Mesendoderm (in vitro differentiated cells): Measurements from ENCODE around the gene RIC1. TPM values are rescaled to one million over a fixed set of nuclear protein-coding genes. Genes with fewer than 3 reads are reported as not detected.
A peak's percentile ranks its signal among the peaks of the same experiment; 100 is the strongest.
"Not testable (repeated sequence)": the region's sequence is repeated elsewhere in the genome, so short reads cannot be mapped to it uniquely, and the experiment has no call there.

Experiments used
- DNase-seq: peaks from one replicate; pipeline ENCODE4 v3.0.0; 2013
- H2AK5ac ChIP-seq: 2 replicates; pipeline ENCODE4 v1.6.1; 2013; ENCODE audit warnings: low read length, inconsistent platforms
- H2BK120ac ChIP-seq: 2 replicates; pipeline ENCODE4 v1.6.1; 2013; ENCODE audit warnings: low read depth, mild to moderate bottlenecking, low read length, moderate library complexity, mixed read lengths
- H2BK15ac ChIP-seq: replicated peaks from 2 replicates; pipeline ENCODE4 v1.6.1; 2013; ENCODE audit warnings: low read depth, mild to moderate bottlenecking, moderate library complexity
- H2BK5ac ChIP-seq: 2 replicates; pipeline ENCODE4 v1.6.1; 2013; ENCODE audit warnings: low read length, inconsistent platforms
- H3K18ac ChIP-seq: 2 replicates; pipeline ENCODE4 v1.6.1; 2013; ENCODE audit warnings: mild to moderate bottlenecking, low read length, mixed read lengths
- H3K23ac ChIP-seq: one replicate; pipeline ENCODE4 v1.6.1; 2013; ENCODE audit warnings: low read length
- H3K27ac ChIP-seq: 2 replicates; pipeline ENCODE4 v1.5.1; 2013; ENCODE audit warnings: low read depth, mild to moderate bottlenecking, inconsistent platforms, low read length, moderate library complexity
- H3K27me3 ChIP-seq: 2 replicates; pipeline ENCODE4 v1.6.1; 2013; ENCODE audit warnings: low read length, control low read depth, mild to moderate bottlenecking, inconsistent platforms; ENCODE audit not compliant: insufficient read depth, poor library complexity
- H3K36me3 ChIP-seq: 2 replicates; pipeline ENCODE4 v1.6.1; 2013; ENCODE audit warnings: low read length, inconsistent platforms; ENCODE audit not compliant: control insufficient read depth, insufficient read depth
- H3K4ac ChIP-seq: one replicate; pipeline ENCODE4 v1.6.1; 2013; ENCODE audit warnings: low read depth, mild to moderate bottlenecking, low read length, moderate library complexity
- H3K4me1 ChIP-seq: 2 replicates; pipeline ENCODE4 v1.6.1; 2013; ENCODE audit warnings: low read depth, low read length, inconsistent platforms; ENCODE audit not compliant: control insufficient read depth
- H3K4me2 ChIP-seq: 2 replicates; pipeline ENCODE4 v1.6.1; 2013; ENCODE audit warnings: low read length
- H3K4me3 ChIP-seq: 2 replicates; pipeline ENCODE4 v1.5.1; 2013; ENCODE audit warnings: mild to moderate bottlenecking, low read length
- H3K56ac ChIP-seq: one replicate; pipeline ENCODE4 v1.6.1; 2013; ENCODE audit warnings: low read length
- H3K79me1 ChIP-seq: 2 replicates; pipeline ENCODE4 v1.6.1; 2013; ENCODE audit warnings: low read length, inconsistent platforms
- H3K79me2 ChIP-seq: 2 replicates; pipeline ENCODE4 v1.6.1; 2013; ENCODE audit warnings: mild to moderate bottlenecking, low read length; ENCODE audit not compliant: control insufficient read depth, insufficient read depth
- H3K9ac ChIP-seq: 2 replicates; pipeline ENCODE4 v1.6.1; 2013; ENCODE audit warnings: low read length, inconsistent platforms
- H4K5ac ChIP-seq: one replicate; pipeline ENCODE4 v1.6.1; 2013; ENCODE audit warnings: low read length
- H4K8ac ChIP-seq: one replicate; pipeline ENCODE4 v1.6.1; 2013; ENCODE audit warnings: low read depth, mild to moderate bottlenecking, control low read depth, low read length, moderate library complexity
- WGBS: extraction: QIAGEN DNeasy Blood & Tissue Kit; methylation state at CpG from one replicate; pipeline ENCODE4 v1.1.7; 2013; ENCODE audit warnings: low lambda C conversion rate, missing lambda C conversion rate; ENCODE audit not compliant: insufficient coverage; ENCODE audit errors: extremely low coverage; 5-methylcytosine and 5-hydroxymethylcytosine counted together
- polyA plus RNA-seq, 2 experiments: library from polyadenylated mRNA; stranded (reverse); fragments of 200-250 nt; gene quantifications; one replicate each; pipeline ENCODE4 v1.2.3, GENCODE V29; 2013

The RIC1 gene
- 10.7 TPM for polyA plus RNA-seq (2013, experiment 1 of 2)
- 10.4 TPM for polyA plus RNA-seq (2013, experiment 2 of 2)

GRCh38 chr9:5628530-5629311 lies at the start of gene RIC1:
Gene RIC1 (plus strand): TSS chr9:5629107. CDS start chr9:5629310, 203 bp downstream.
- Histone ChIP-seq H3K18ac (peak within 1 kb of the TSS; percentile 88), H2BK5ac (peak within 1 kb of the TSS; percentile 70), H3K79me1 (peaks cover 1% of the 10 kb centered on the region), H3K9ac (peak within 1 kb of the TSS; percentile 88), H4K8ac (no peak within 1 kb of the TSS), H3K79me2 (peaks cover 27% of the 10 kb centered on the region), H3K4ac (peak within 1 kb of the TSS; percentile 81), H3K4me2 (peak within 1 kb of the TSS; percentile 89), H3K27me3 (no peaks in the 10 kb centered on the region), H3K23ac (no peak within 1 kb of the TSS), H4K5ac (peak within 1 kb of the TSS; percentile 10), H3K27ac (peak within 1 kb of the TSS; percentile 98), H3K36me3 (no peaks in the 10 kb centered on the region), H2BK15ac (no peak within 1 kb of the TSS), H2BK120ac (no peak within 1 kb of the TSS), H3K4me3 (peak within 1 kb of the TSS; percentile 96), H2AK5ac (no peak within 1 kb of the TSS), H3K4me1 (peaks cover 2% of the 10 kb centered on the region), H3K56ac (peak within 1 kb of the TSS; percentile 95)
- peak; percentile 97 for DNase-seq
- WGBS: no CpG with 5 or more reads among the region's 84 CpGs

GRCh38 chr9:5579881-5580280 lies 49.0 kb upstream of the RIC1 start:
- no peak overlapping the region for H3K4me3 ChIP-seq
- H2BK5ac ChIP-seq: no peak overlapping the region
- no peak overlapping the region for H3K27ac ChIP-seq
- WGBS: no CpG with 5 or more reads among the region's 1 CpG
- H2AK5ac ChIP-seq: no peak overlapping the region
- no peak overlapping the region for H3K18ac ChIP-seq
- no peak overlapping the region for H3K56ac ChIP-seq
- H4K5ac ChIP-seq: no peak overlapping the region
- no peak overlapping the region for H3K23ac ChIP-seq
- H3K4me2 ChIP-seq: no peak overlapping the region
- no peak for DNase-seq
- no peak overlapping the region for H3K9ac ChIP-seq
- H3K79me1 ChIP-seq: no peaks in the 10 kb centered on the region
- H2BK120ac ChIP-seq: no peak overlapping the region
- no peaks in the 10 kb centered on the region for H3K4me1 ChIP-seq
- no peak overlapping the region for H4K8ac ChIP-seq
- no peak overlapping the region for H3K4ac ChIP-seq
- no peaks in the 10 kb centered on the region for H3K27me3 ChIP-seq
- no peak overlapping the region for H2BK15ac ChIP-seq
- no peaks in the 10 kb centered on the region for H3K79me2 ChIP-seq
- no peaks in the 10 kb centered on the region for H3K36me3 ChIP-seq

- H3K36me3 ChIP-seq: no peaks in the 10 kb centered on the region
- H4K8ac ChIP-seq: no peak overlapping the region
- no peak overlapping the region for H2BK5ac ChIP-seq
- no peaks in the 10 kb centered on the region for H3K27me3 ChIP-seq
- no peaks in the 10 kb centered on the region for H3K79me2 ChIP-seq
- no peak overlapping the region for H3K27ac ChIP-seq
- H3K4me2 ChIP-seq: no peak overlapping the region
- no peak overlapping the region for H3K18ac ChIP-seq
- no peak overlapping the region for H3K56ac ChIP-seq
- H2AK5ac ChIP-seq: no peak overlapping the region
- no peak overlapping the region for H4K5ac ChIP-seq
- H3K4me1 ChIP-seq: no peaks in the 10 kb centered on the region
- no peak overlapping the region for H2BK15ac ChIP-seq
- WGBS: no CpG with 5 or more reads among the region's 3 CpGs
- no peak overlapping the region for H3K23ac ChIP-seq
- H2BK120ac ChIP-seq: no peak overlapping the region
- no peaks in the 10 kb centered on the region for H3K79me1 ChIP-seq
- H3K4me3 ChIP-seq: no peak overlapping the region
- DNase-seq: no peak
- H3K9ac ChIP-seq: no peak overlapping the region
- no peak overlapping the region for H3K4ac ChIP-seq
These were observed 48.3 kb upstream of the RIC1 start for GRCh38 chr9:5580650-5581049.

- not testable (repeated sequence) for DNase-seq, H2BK15ac ChIP-seq, H3K27me3 ChIP-seq, H4K8ac ChIP-seq, H3K23ac ChIP-seq, H3K27ac ChIP-seq, H3K4me2 ChIP-seq, H3K4me1 ChIP-seq, H2BK120ac ChIP-seq, H2BK5ac ChIP-seq, H3K56ac ChIP-seq, H3K36me3 ChIP-seq, H3K79me2 ChIP-seq, H3K4ac ChIP-seq, H2AK5ac ChIP-seq, H4K5ac ChIP-seq, H3K4me3 ChIP-seq, H3K79me1 ChIP-seq, H3K9ac ChIP-seq, H3K18ac ChIP-seq
- WGBS: no CpG with 5 or more reads among the region's 2 CpGs
These were observed 47.2 kb upstream of the RIC1 start for GRCh38 chr9:5581706-5582105.

GRCh38 chr9:5582835-5583195 lies 46.1 kb upstream of the RIC1 start:
- Histone ChIP-seq H3K4me3 (no peak overlapping the region), H4K5ac (no peak overlapping the region), H4K8ac (no peak overlapping the region), H2AK5ac (no peak overlapping the region), H3K36me3 (no peaks in the 10 kb centered on the region), H3K56ac (no peak overlapping the region), H2BK5ac (no peak overlapping the region), H3K23ac (no peak overlapping the region), H2BK15ac (no peak overlapping the region), H3K27ac (no peak overlapping the region), H3K79me1 (no peaks in the 10 kb centered on the region), H2BK120ac (no peak overlapping the region), H3K9ac (no peak overlapping the region), H3K27me3 (no peaks in the 10 kb centered on the region), H3K4me1 (no peaks in the 10 kb centered on the region), H3K4ac (no peak overlapping the region), H3K79me2 (no peaks in the 10 kb centered on the region), H3K18ac (no peak overlapping the region), H3K4me2 (no peak overlapping the region)
- no peak for DNase-seq
- WGBS: no CpG with 5 or more reads among the region's 2 CpGs

- H3K79me2 ChIP-seq: no peaks in the 10 kb centered on the region
- H3K79me1 ChIP-seq: no peaks in the 10 kb centered on the region
- H2BK5ac ChIP-seq: no peak overlapping the region
- no peak overlapping the region for H3K18ac ChIP-seq
- H3K23ac ChIP-seq: no peak overlapping the region
- H3K56ac ChIP-seq: no peak overlapping the region
- no peak overlapping the region for H2BK15ac ChIP-seq
- no peak overlapping the region for H3K4me3 ChIP-seq
- H3K27ac ChIP-seq: no peak overlapping the region
- H3K4me1 ChIP-seq: no peaks in the 10 kb centered on the region
- no peak overlapping the region for H2BK120ac ChIP-seq
- H4K5ac ChIP-seq: no peak overlapping the region
- no peak overlapping the region for H2AK5ac ChIP-seq
- no peak overlapping the region for H4K8ac ChIP-seq
- H3K4ac ChIP-seq: no peak overlapping the region
- H3K9ac ChIP-seq: no peak overlapping the region
- no peaks in the 10 kb centered on the region for H3K27me3 ChIP-seq
- no peak overlapping the region for H3K4me2 ChIP-seq
- DNase-seq: no peak
- no peaks in the 10 kb centered on the region for H3K36me3 ChIP-seq
These were observed 42.5 kb upstream of the RIC1 start for GRCh38 chr9:5586391-5586802.
